ENCODE results near the gene PITPNC1.

- no peak for TF ChIP-seq CTCF (IDR thresholded peaks at IDR 0.05)
- no peak for TF ChIP-seq EP300 (IDR thresholded peaks at IDR 0.05)
- TF ChIP-seq POLR2A (IDR thresholded peaks at IDR 0.05) = no peak
Measured at GRCh38 chr17:67565068-67565467, 188.0 kb downstream of the PITPNC1 start.

Measured in suprapubic skin (tissue), 3 donors.